GM12892 (cell line): ENCODE data around the gene RASSF1.

Source experiments
- POLR2A ChIP-seq: IDR thresholded peaks from 2 replicates; pipeline ENCODE4 v1.6.1; 2011; ENCODE audit warnings: low read depth, low read length, control low read depth
- POLR2AphosphoS5 ChIP-seq: IDR thresholded peaks from 2 replicates; pipeline ENCODE4 v1.6.1; 2011; ENCODE audit warnings: low read depth, low read length, control low read depth

DNA sequence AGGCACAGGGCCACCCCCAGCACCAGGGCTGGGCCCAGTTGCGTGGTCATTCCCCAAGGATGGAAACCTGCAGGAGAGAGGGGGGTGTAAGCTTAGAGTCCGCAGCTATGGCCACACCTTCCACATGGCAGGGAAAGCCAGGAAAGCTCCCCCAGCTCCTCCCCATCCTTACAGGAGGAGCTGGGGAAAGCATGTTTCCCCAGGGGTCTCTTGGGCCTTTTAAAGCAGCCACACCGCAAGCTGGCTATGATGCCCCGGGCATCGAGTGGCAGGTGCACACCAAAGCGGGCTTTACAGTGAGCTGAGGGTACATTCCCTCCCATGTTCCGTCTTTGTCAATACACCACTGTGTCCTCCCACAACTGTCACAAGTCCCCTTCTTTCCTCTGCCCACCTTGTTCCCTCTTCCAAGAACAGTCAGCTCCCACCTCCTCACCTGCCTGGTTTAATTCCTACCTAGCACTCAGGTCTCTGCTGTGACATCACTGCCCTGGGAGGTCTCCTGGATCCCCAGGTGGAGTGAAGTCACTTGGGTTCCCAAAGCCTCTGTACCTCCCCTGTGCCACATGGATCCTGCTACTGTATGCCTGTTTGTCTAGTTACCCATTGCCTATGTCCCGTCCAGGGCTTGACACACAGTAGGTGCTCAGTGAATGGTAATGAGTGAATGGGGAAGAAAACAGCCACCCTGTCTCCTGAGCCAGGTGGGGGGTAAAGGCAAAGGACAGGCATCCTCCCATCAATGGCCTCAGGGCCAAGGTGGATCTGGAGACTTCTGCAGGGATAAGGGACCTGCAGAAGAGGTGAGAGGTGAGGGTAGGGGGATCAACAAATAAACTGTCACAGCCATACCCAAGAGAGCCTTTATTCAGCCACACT lies 44.8 kb downstream of the RASSF1 start:
- TF ChIP-seq POLR2A (no peak), POLR2AphosphoS5 (no peak)
